Central memory CD8-positive, alpha-beta T cell (primary cell): ENCODE data around the gene MBOAT2.

Experiments used
- ATAC-seq: fragments of 150-1000 bp; cut with Tn5 transposase; replicated peaks from 2 replicates; pipeline ENCODE4 v1.10.0; 2022; ENCODE audit warnings: mild to moderate bottlenecking, moderate FRiP score, moderate number of reproducible peaks; ENCODE audit not compliant: poor library complexity, severe bottlenecking; ENCODE audit errors: extremely low read depth
- DNase-seq, 2 donors: peaks; one replicate each; pipeline ENCODE4 v3.0.0; 2021; ENCODE audit warnings: low spot score in 2 of 2
- H3K27ac Mint-ChIP-seq: one replicate; pipeline ENCODE4 v1.8.0; 2022; ENCODE audit warnings: low read depth, mild to moderate bottlenecking, moderate library complexity, mixed read lengths
- H3K27me3 Mint-ChIP-seq: one replicate; pipeline ENCODE4 v1.8.0; 2022; ENCODE audit warnings: mixed read lengths
- H3K36me3 Mint-ChIP-seq: one replicate; pipeline ENCODE4 v1.8.0; 2022; ENCODE audit warnings: mild to moderate bottlenecking, moderate library complexity, mixed read lengths; ENCODE audit not compliant: insufficient read depth
- H3K4me1 Mint-ChIP-seq: one replicate; pipeline ENCODE4 v1.8.0; 2022; ENCODE audit warnings: mixed read lengths
- H3K4me3 Mint-ChIP-seq: one replicate; pipeline ENCODE4 v1.8.0; 2022; ENCODE audit warnings: mild to moderate bottlenecking, moderate library complexity, mixed read lengths
- H3K9me3 Mint-ChIP-seq: one replicate; pipeline ENCODE4 v1.8.0; 2022; ENCODE audit warnings: mixed read lengths

Gene MBOAT2

DNA sequence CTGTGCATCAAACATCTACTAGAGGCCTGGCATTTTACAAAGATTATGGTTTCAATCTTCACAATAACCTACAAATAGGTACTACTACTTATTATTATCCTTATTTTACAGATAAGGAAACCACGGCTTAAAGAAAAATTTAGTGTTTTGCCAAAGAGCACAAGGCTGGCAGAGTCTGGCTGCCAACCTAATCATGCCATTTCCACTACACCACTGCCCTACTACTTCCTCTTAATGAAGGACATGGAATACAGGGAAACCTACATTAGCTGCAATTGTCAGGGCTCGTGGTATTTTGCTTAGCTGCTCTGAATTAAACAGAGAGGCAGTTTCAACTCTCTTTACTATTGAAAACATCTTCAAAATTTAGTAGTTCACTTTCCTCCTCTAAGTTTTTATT, 5.9 kb downstream of the MBOAT2 start:
- ATAC-seq: no peak
- no peaks in the 10 kb centered on the region for H3K36me3 Mint-ChIP-seq
- H3K27ac Mint-ChIP-seq: no peak overlapping the region
- no peak for DNase-seq
- peaks cover 6% of the 10 kb centered on the region for H3K4me1 Mint-ChIP-seq
- peaks cover 36% of the 10 kb centered on the region for H3K27me3 Mint-ChIP-seq
- no peak overlapping the region for H3K4me3 Mint-ChIP-seq
- H3K9me3 Mint-ChIP-seq: no peaks in the 10 kb centered on the region

DNA sequence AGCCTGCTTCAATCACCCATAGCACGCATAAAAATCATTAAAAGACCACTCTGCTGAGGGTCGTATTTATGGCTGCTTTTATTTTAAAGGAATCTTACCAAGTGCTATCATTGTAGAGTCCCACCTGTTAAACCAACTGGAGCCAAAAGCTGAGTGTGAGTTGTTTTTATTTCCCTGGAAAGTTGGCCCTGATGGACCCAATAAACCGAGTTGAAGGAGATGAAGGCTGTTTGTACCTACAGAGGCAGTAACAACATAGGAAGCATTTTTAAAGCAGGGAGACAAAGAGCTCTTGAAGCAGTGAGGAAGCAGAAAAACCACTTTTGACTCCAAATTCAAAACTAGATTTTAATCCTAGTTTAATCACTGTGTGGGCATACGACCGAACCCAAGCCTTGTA, 6.4 kb downstream of the MBOAT2 start:
- Mint-ChIP-seq H3K4me3 (no peak overlapping the region), H3K27me3 (peaks cover 40% of the 10 kb centered on the region), H3K36me3 (no peaks in the 10 kb centered on the region), H3K27ac (no peak overlapping the region), H3K4me1 (peaks cover 5% of the 10 kb centered on the region), H3K9me3 (no peaks in the 10 kb centered on the region)
- no peak for DNase-seq
- no peak for ATAC-seq

DNA sequence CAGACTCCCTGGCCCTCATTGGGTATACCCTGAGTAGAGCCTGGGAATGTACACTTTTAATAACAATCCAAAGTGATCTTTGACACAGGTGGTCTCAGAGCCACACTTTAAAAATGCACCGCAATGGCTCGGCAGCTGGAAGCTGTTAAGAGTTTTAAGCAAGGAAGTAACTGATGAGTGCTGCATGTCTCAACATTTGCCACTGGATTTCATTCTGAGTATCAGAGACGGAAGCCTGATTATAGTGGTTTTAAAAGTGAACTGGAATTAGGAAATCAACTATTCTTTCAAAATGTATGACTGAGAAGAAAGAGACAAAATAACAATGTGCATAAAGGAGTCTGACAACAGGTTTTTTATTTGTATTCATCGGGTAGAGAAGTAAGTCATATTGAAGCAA, 7.5 kb downstream of the MBOAT2 start:
- Mint-ChIP-seq H3K36me3 (no peaks in the 10 kb centered on the region), H3K27me3 (peaks cover 52% of the 10 kb centered on the region), H3K27ac (no peak overlapping the region), H3K9me3 (no peaks in the 10 kb centered on the region), H3K4me1 (peaks cover 5% of the 10 kb centered on the region), H3K4me3 (no peak overlapping the region)
- DNase-seq: no peak
- ATAC-seq: no peak

DNA sequence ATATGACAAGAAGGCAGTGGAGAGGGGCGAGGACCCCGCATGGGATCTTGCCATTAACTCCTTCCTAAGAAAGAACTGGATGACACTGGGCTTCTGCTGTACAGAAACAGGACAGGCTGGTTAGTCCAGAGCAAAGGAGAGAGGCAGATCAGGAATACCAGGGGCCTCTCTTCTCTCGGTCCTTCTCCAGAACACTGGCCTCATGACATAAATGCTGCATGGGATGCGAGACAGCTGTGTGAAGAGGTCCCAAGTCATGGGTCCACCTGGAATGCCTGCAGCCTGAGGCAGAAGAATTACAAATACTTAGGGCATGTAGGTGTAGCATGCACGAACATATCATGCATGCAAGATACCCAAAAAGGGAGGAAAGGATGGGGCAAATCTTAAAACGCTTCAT, 9.1 kb downstream of the MBOAT2 start:
- ATAC-seq (no peak), DNase-seq (no peak)
- Mint-ChIP-seq H3K4me1 (no peaks in the 10 kb centered on the region), H3K9me3 (no peaks in the 10 kb centered on the region), H3K27me3 (peaks cover 57% of the 10 kb centered on the region), H3K27ac (no peak overlapping the region), H3K36me3 (no peaks in the 10 kb centered on the region), H3K4me3 (no peak overlapping the region)

DNA sequence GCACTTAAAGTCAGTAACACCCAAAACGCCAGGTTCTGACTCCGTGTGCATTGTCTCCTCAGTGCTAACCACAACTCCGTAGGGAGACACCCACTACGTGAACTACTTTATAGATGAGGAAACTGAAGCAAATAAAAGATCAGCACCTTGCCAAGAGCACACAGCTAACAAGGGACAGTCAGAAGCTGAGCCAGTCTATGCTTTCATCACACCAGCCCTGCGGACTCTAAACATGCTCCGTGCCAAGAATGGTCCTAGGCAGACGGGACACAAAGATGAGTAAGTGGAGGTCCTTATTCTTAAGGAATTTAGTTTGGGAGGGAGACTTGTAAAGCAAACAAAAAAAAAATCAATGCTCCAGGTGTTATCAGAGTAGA, 9.6 kb downstream of the MBOAT2 start:
- Mint-ChIP-seq H3K4me3 (no peak overlapping the region), H3K27me3 (peaks cover 57% of the 10 kb centered on the region), H3K27ac (no peak overlapping the region), H3K4me1 (no peaks in the 10 kb centered on the region), H3K36me3 (no peaks in the 10 kb centered on the region), H3K9me3 (no peaks in the 10 kb centered on the region)
- ATAC-seq (no peak), DNase-seq (no peak)

GRCh38 chr2:8993196-8993901, 10.1 kb downstream of the MBOAT2 start:
- H3K9me3 Mint-ChIP-seq: no peaks in the 10 kb centered on the region
- no peak overlapping the region for H3K27ac Mint-ChIP-seq
- ATAC-seq (no peak), DNase-seq (no peak)
- no peaks in the 10 kb centered on the region for H3K4me1 Mint-ChIP-seq
- no peaks in the 10 kb centered on the region for H3K36me3 Mint-ChIP-seq
- H3K4me3 Mint-ChIP-seq: no peak overlapping the region
- H3K27me3 Mint-ChIP-seq: peaks cover 57% of the 10 kb centered on the region

- H3K27ac Mint-ChIP-seq: no peak overlapping the region
- DNase-seq: no peak
- ATAC-seq: no peak
- H3K27me3 Mint-ChIP-seq: peaks cover 57% of the 10 kb centered on the region
- H3K4me3 Mint-ChIP-seq: no peak overlapping the region
- no peaks in the 10 kb centered on the region for H3K4me1 Mint-ChIP-seq
- H3K36me3 Mint-ChIP-seq: no peaks in the 10 kb centered on the region
- no peaks in the 10 kb centered on the region for H3K9me3 Mint-ChIP-seq
These were observed 10.8 kb downstream of the MBOAT2 start for GRCh38 chr2:8992643-8993042.

DNA sequence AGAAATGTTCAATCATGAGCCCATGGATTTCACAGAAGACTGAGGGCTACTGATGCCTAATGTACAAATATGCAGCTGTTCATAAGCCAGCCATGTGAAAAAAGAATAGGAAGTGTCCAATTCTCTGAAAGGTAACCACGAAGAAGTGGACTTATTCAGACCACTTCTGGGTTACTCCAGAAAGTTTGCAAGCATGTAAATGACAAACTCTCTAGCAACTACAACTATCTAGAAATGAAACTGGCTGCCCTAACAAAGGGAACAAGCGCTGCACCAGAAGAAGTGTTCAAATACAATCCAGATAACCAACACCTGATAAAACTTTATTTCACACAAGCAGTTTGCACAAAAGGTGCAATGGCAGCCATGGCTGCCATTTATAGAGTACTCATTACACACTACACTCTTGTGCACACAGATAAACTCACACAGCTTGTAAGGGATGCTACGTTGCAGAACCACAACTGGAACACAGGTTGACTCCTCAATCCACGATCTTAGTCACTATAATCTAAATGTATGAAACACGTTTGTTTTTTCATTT, 13.9 kb downstream of the MBOAT2 start:
- ATAC-seq (no peak), DNase-seq (no peak)
- Mint-ChIP-seq H3K27ac (no peak overlapping the region), H3K9me3 (no peaks in the 10 kb centered on the region), H3K4me1 (peaks cover 5% of the 10 kb centered on the region), H3K27me3 (peaks cover 41% of the 10 kb centered on the region), H3K4me3 (no peak overlapping the region), H3K36me3 (no peaks in the 10 kb centered on the region)

DNA sequence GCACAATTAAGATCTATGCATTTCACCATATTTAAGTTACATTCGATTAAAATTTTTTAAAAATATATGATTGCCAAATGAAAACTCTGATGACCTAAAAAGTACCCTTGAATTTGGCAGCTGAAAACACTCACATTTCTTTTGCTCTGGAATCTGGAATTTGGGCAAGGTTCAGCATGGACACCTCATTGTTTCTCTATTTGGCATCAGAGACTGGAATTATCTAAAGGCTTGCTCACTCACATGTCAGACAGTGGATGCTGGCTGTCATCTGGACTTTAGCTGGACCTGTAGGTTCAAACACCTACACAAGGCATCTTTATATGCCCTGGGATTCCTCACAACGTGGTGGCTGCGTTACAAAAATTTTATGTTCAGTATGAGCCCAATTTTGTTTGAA, 16.1 kb downstream of the MBOAT2 start:
- H3K4me3 Mint-ChIP-seq: no peak overlapping the region
- ATAC-seq (no peak), DNase-seq (no peak)
- no peak overlapping the region for H3K27ac Mint-ChIP-seq
- H3K9me3 Mint-ChIP-seq: no peaks in the 10 kb centered on the region
- H3K36me3 Mint-ChIP-seq: no peaks in the 10 kb centered on the region
- peaks cover 5% of the 10 kb centered on the region for H3K4me1 Mint-ChIP-seq
- H3K27me3 Mint-ChIP-seq: peaks cover 24% of the 10 kb centered on the region

DNA sequence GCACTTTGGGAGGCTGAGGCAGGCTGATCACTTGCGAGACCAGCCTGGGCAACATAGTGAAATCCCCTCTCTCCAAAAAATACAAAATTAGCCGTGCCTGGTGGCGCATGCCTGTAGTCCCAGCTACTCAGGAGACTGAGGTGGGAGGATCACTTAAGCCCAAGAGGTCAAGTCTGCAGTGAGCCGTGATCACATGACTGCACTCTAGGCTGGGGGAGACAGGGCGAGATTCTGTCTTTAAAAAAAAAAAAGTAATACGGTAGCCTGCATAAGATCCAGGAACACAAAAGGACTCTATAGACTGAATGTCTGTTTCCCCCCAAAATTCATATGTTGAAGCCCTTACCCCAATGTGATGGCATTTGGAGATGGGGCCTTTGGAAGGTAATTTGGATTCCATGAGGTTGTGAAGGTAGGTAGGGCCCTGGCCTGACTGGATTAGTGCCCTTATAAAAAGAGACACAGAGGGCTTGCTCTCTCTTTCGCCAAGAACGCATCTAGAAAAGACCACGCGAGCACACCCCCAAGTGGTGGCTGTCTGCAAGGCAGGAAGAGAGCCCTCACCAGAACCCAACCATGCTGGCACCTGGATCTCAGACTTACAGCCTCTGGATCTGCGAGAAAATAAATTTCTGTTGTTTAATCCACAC, 17.0 kb downstream of the MBOAT2 start:
- no peak for DNase-seq
- Mint-ChIP-seq H3K9me3 (no peaks in the 10 kb centered on the region), H3K4me1 (peaks cover 5% of the 10 kb centered on the region), H3K4me3 (no peak overlapping the region), H3K27me3 (peaks cover 23% of the 10 kb centered on the region), H3K27ac (no peak overlapping the region), H3K36me3 (no peaks in the 10 kb centered on the region)
- no peak for ATAC-seq

DNA sequence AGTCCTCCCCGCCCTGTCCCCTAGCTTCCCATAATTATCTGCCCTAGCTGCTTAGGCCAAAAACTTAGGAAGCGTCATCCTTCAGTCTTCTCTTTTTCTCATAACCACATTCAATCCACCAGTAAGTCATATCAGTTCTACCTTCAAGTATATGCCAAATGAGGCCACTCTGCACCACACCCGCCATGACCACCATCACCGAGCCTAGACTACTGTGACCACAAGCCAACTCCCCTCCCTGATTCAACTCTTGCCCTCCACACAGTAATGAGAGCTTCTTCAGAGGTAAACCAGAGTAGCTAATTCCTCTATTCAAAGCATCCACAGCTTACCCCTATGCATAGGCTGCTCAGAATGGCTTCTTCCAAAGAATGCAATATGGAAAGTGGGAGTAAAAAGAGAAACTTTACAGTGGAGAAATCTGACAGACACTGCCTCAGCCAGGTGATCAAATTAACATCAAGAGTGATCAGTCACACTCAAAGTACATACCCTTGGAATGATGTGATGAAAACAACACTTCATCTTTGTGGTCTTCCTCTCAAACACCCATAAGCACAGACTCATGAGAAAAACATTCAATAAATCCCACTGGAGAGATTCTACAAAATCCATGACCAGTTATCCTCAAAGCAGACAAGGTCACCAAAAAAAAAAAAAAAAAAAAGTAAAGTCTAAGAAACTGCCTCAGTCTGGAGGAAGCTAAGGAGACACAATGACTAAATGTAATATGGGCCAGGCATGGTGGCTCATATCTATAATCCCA, 17.7 kb downstream of the MBOAT2 start:
- no peak overlapping the region for H3K27ac Mint-ChIP-seq
- H3K36me3 Mint-ChIP-seq: no peaks in the 10 kb centered on the region
- H3K9me3 Mint-ChIP-seq: no peaks in the 10 kb centered on the region
- no peak overlapping the region for H3K4me3 Mint-ChIP-seq
- H3K27me3 Mint-ChIP-seq: peaks cover 21% of the 10 kb centered on the region
- DNase-seq: no peak
- no peak for ATAC-seq
- H3K4me1 Mint-ChIP-seq: peaks cover 5% of the 10 kb centered on the region

GRCh38 chr2:8984855-8985254, 18.6 kb downstream of the MBOAT2 start:
- DNase-seq: no peak
- no peaks in the 10 kb centered on the region for H3K9me3 Mint-ChIP-seq
- ATAC-seq: no peak
- H3K36me3 Mint-ChIP-seq: no peaks in the 10 kb centered on the region
- no peak overlapping the region for H3K4me3 Mint-ChIP-seq
- H3K27ac Mint-ChIP-seq: no peak overlapping the region
- H3K4me1 Mint-ChIP-seq: peaks cover 5% of the 10 kb centered on the region
- H3K27me3 Mint-ChIP-seq: peaks cover 18% of the 10 kb centered on the region

GRCh38 chr2:8984157-8984556, 19.3 kb downstream of the MBOAT2 start:
- Mint-ChIP-seq H3K27ac (no peak overlapping the region), H3K36me3 (no peaks in the 10 kb centered on the region), H3K9me3 (no peaks in the 10 kb centered on the region), H3K4me3 (no peak overlapping the region), H3K27me3 (peaks cover 18% of the 10 kb centered on the region), H3K4me1 (peaks cover 5% of the 10 kb centered on the region)
- DNase-seq (no peak), ATAC-seq (no peak)
